Keratinocyte (primary cell): Measurements from ENCODE around the gene THG1L. TPM values are rescaled to one million over a fixed set of nuclear protein-coding genes. Genes with fewer than 3 reads are reported as not detected.
A peak's percentile ranks its signal among the peaks of the same experiment; 100 is the strongest.

Experiments
- DNase-seq: peaks from one replicate; pipeline ENCODE4 v3.0.0-alpha.2; 2011; ENCODE audit warnings: low read depth, missing footprints, low spot score
- FAIRE-seq: peaks from 2 replicates; lab custom pipeline; 2011; peaks lifted over from hg19 to GRCh38; lab: Jason Lieb, UNC
- H2AFZ ChIP-seq: 2 replicates; pipeline ENCODE4 v1.6.0; 2012; ENCODE audit warnings: low read length, control low read depth, inconsistent platforms; ENCODE audit not compliant: control insufficient read depth
- H3K27ac ChIP-seq: 2 replicates; pipeline ENCODE4 v1.5.1; 2011; ENCODE audit warnings: low read length; ENCODE audit not compliant: control insufficient read depth, insufficient read depth
- H3K27me3 ChIP-seq: 3 replicates; pipeline ENCODE4 v1.6.0; 2011; ENCODE audit warnings: low read length; ENCODE audit not compliant: control insufficient read depth, insufficient read depth; ENCODE audit errors: extremely low read depth
- H3K36me3 ChIP-seq, 2 experiments: 2 replicates in 1 of 2; 3 replicates in 1 of 2; pipeline ENCODE4 v1.5.1; 2011; ENCODE audit warnings: low read length in 2 of 2, mild to moderate bottlenecking in 1 of 2; ENCODE audit not compliant: control insufficient read depth in 2 of 2, insufficient read depth in 2 of 2; ENCODE audit errors: extremely low read depth in 1 of 2
- H3K4me1 ChIP-seq: 3 replicates; pipeline ENCODE4 v1.5.1; 2011; ENCODE audit warnings: low read length; ENCODE audit not compliant: control insufficient read depth, insufficient read depth; ENCODE audit errors: extremely low read depth
- H3K4me2 ChIP-seq: 3 replicates; pipeline ENCODE4 v1.6.0; 2011; ENCODE audit warnings: low read depth, low read length; ENCODE audit not compliant: control insufficient read depth, insufficient read depth; ENCODE audit errors: extremely low read depth
- H3K4me3 ChIP-seq, 3 experiments: fragments of 200-600 bp in 1 of 3; sonication (generic) in 1 of 3; 2 replicates in 2 of 3; 3 replicates in 1 of 3; pipeline ENCODE4 v1.5.1; 2011 to 2016; ENCODE audit warnings: low read length in 3 of 3, mild to moderate bottlenecking in 3 of 3, control low read depth in 2 of 3, inconsistent platforms in 1 of 3, low read depth in 1 of 3, mixed read lengths in 1 of 3, mixed run types in 1 of 3, moderate library complexity in 1 of 3; ENCODE audit not compliant: control insufficient read depth in 2 of 3, insufficient read depth in 2 of 3; ENCODE audit errors: extremely low read depth in 1 of 3
- H3K79me2 ChIP-seq: 2 replicates; pipeline ENCODE4 v1.6.0; 2012; ENCODE audit warnings: low read length; ENCODE audit not compliant: control insufficient read depth, insufficient read depth
- H3K9ac ChIP-seq: 3 replicates; pipeline ENCODE4 v1.6.0; 2011; ENCODE audit warnings: low read length; ENCODE audit not compliant: control insufficient read depth, insufficient read depth; ENCODE audit errors: extremely low read depth
- H3K9me1 ChIP-seq: 3 replicates; pipeline ENCODE4 v1.6.0; 2011; ENCODE audit warnings: low read length; ENCODE audit not compliant: control insufficient read depth, insufficient read depth; ENCODE audit errors: extremely low read depth
- H3K9me3 ChIP-seq: 2 replicates; pipeline ENCODE4 v1.5.1; 2012; ENCODE audit warnings: low read depth, low read length; ENCODE audit not compliant: control insufficient read depth
- H4K20me1 ChIP-seq: 3 replicates; pipeline ENCODE4 v1.6.0; 2011; ENCODE audit warnings: low read length; ENCODE audit not compliant: control insufficient read depth, insufficient read depth; ENCODE audit errors: extremely low read depth
- CTCF ChIP-seq, 3 experiments: IDR thresholded peaks in 1 of 3; conservative IDR thresholded peaks in 1 of 3; optimal IDR thresholded peaks in 1 of 3; 2 replicates in 2 of 3; 3 replicates in 1 of 3; pipeline versions ENCODE3 to v1.5.1; 2011; ENCODE audit warnings: low read length in 3 of 3, mild to moderate bottlenecking in 3 of 3, moderate library complexity in 2 of 3, control low read depth in 1 of 3, inconsistent platforms in 1 of 3; ENCODE audit not compliant: insufficient read depth in 2 of 3; ENCODE audit errors: extremely low read depth in 1 of 3
- EZH2 ChIP-seq: IDR thresholded peaks from one replicate; pipeline ENCODE4 v1.6.1; 2012; ENCODE audit warnings: inconsistent platforms, mild to moderate bottlenecking, low read length, moderate library complexity
- dilution Hi-C: fragments of 300-500 bp; cut with MboI; formaldehyde crosslinking; loops from one replicate; pipeline ENCODE4 v1.7.0; 2020; ENCODE audit warnings: low sequenced_read_pairs; ENCODE audit not compliant: extremely low pct_ligation_motif_present
- polyA plus RNA-seq, 5 experiments: library from polyadenylated mRNA; depleted of rRNA in 3 of 5; stranded (reverse) in 3 of 5; stranded (forward) in 1 of 5; unstranded in 1 of 5; fragments of >200 nt; gene quantifications; 1 replicate in 1 of 5; 2 replicates in 3 of 5; 3 replicates in 1 of 5; pipeline versions ENCODE4 v1.2.1 to v1.2.3, GENCODE V29; 2011 to 2012; ENCODE audit warnings: missing spikeins in 2 of 5, low read depth in 1 of 5, low replicate concordance in 1 of 5

Gene THG1L
- polyA plus RNA-seq, 1 donor (not counting 4 experiments of a cell fraction or from before 2014, with no cell fraction given): 23.4 TPM

GRCh38 chr5:157748760-157749461 lies 17.7 kb downstream of the THG1L start:
- DNase-seq: peak; percentile 26

GRCh38 chr5:157749462-157749799 lies 18.2 kb downstream of the THG1L start:
- no peak for TF ChIP-seq EZH2
- TF ChIP-seq CTCF (optimal IDR thresholded peaks at IDR 0.05 in 1 of 3, IDR thresholded peaks at IDR 0.05 in 1 of 3, conservative IDR thresholded peaks at IDR 0.05 in 1 of 3; ENCODE audit: extremely low read depth in 1 of 3, insufficient read depth in 2 of 3, low read length in 3 of 3): no peak
- no peaks in the 10 kb centered on the region for H3K9me3 ChIP-seq
- H4K20me1 ChIP-seq: no peaks in the 10 kb centered on the region
- H3K27ac ChIP-seq: no peak overlapping the region
- no peak overlapping the region for H3K4me2 ChIP-seq
- no peak overlapping the region for H3K4me3 ChIP-seq
- dilution Hi-C loops: no loop called here
- no peaks in the 10 kb centered on the region for H3K9me1 ChIP-seq
- H3K4me1 ChIP-seq: peaks cover 9% of the 10 kb centered on the region
- no peak for DNase-seq
- FAIRE-seq: no peak
- H3K36me3 ChIP-seq: no peaks in the 10 kb centered on the region
- no peak overlapping the region for H3K9ac ChIP-seq
- H2AFZ ChIP-seq: no peak overlapping the region
- peaks cover 3% of the 10 kb centered on the region for H3K79me2 ChIP-seq
- H3K27me3 ChIP-seq: no peaks in the 10 kb centered on the region

More at GRCh38 chr5:157748760-157749461, 17.7 kb downstream of the THG1L start:
- dilution Hi-C loops: no loop called here
- FAIRE-seq: no peak
- Histone ChIP-seq H3K4me3 (no peak overlapping the region), H3K4me2 (no peak overlapping the region), H3K27ac (no peak overlapping the region), H3K79me2 (peaks cover 6% of the 10 kb centered on the region), H3K36me3 (no peaks in the 10 kb centered on the region), H3K9me1 (no peaks in the 10 kb centered on the region), H3K9me3 (no peaks in the 10 kb centered on the region), H2AFZ (no peak overlapping the region), H4K20me1 (no peaks in the 10 kb centered on the region), H3K9ac (no peak overlapping the region), H3K4me1 (peaks cover 11% of the 10 kb centered on the region), H3K27me3 (no peaks in the 10 kb centered on the region)
- no peak for TF ChIP-seq CTCF (optimal IDR thresholded peaks at IDR 0.05 in 1 of 3, IDR thresholded peaks at IDR 0.05 in 1 of 3, conservative IDR thresholded peaks at IDR 0.05 in 1 of 3; ENCODE audit: extremely low read depth in 1 of 3, insufficient read depth in 2 of 3, low read length in 3 of 3)
- no peak for TF ChIP-seq EZH2
